Bronchial epithelial cell (primary cell): Measurements from ENCODE around the gene BMPR2. TPM values are rescaled to one million over a fixed set of nuclear protein-coding genes. Genes with fewer than 3 reads are reported as not detected.
A peak's percentile ranks its signal among the peaks of the same experiment; 100 is the strongest.
"Not testable (repeated sequence)": the region's sequence is repeated elsewhere in the genome, so short reads cannot be mapped to it uniquely, and the experiment has no call there.

Source experiments
- DNase-seq: peaks from one replicate; pipeline ENCODE4 v3.0.0-alpha.2; 2010; ENCODE audit warnings: low read depth
- FAIRE-seq: peaks from 2 replicates; lab custom pipeline; 2011; peaks lifted over from hg19 to GRCh38; lab: Jason Lieb, UNC
- H3K27me3 ChIP-seq: 2 replicates; pipeline ENCODE4 v1.5.1; 2011; ENCODE audit warnings: low read length; ENCODE audit not compliant: control insufficient read depth, insufficient read depth
- H3K36me3 ChIP-seq: 2 replicates; pipeline ENCODE4 v1.5.1; 2011; ENCODE audit warnings: low read length; ENCODE audit not compliant: control insufficient read depth, insufficient read depth
- H3K4me3 ChIP-seq: 2 replicates; pipeline ENCODE4 v1.5.1; 2011; ENCODE audit warnings: mild to moderate bottlenecking, low read depth, low read length, control low read depth
- CTCF ChIP-seq: IDR thresholded peaks from 2 replicates; pipeline ENCODE4 v1.5.1; 2011; ENCODE audit warnings: mild to moderate bottlenecking, moderate library complexity, low read length, control low read depth, inconsistent platforms; ENCODE audit not compliant: insufficient read depth, severe bottlenecking
- total RNA-seq: library from RNA; depleted of rRNA; stranded (reverse); fragments of >200 nt; gene quantifications from 2 replicates; pipeline ENCODE4 v1.2.1, GENCODE V29; 2014

BMPR2 gene
- total RNA-seq, 1 donor from 2014 or later: 6.3 TPM

DNA sequence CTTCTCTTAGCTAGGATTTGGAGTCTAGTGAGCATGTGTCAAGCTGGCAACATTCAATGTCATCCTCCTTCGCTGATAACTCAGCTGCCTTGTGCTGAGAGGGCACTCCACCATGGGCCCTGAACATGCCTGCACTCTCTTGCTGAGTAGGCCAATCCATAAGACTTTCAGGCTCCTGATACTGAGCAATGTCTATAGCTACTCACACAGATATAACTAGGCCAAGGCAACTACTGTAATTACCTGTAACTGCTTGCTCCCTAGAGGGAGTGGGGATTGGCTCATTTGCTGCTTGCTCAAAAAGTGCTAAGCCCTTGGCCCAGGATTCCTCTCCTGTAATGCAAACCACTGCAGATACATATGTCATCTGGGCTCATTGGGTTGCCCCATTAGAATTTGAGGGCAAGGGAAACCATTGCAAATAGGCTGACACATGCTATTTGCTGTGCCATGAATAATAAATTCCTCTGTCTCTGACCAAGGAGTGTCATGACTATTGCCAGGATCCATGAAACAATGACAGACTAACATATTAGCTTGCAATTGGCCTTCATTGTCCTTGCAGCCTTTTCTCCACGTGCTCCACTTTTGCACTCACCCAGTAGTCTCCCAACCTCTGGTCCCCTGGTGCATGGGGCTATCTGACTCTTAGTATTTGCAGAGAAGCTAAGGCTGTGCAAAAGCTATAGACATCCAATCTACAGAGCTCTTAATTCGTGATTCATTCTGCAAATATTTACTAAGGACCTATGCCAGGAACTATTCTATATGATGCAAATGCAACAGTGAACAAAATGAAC, 36.9 kb upstream of the BMPR2 start:
- H3K27me3 ChIP-seq: no peaks in the 10 kb centered on the region
- FAIRE-seq (peak; percentile 58), DNase-seq (peak; percentile 91)
- no peaks in the 10 kb centered on the region for H3K36me3 ChIP-seq
- H3K4me3 ChIP-seq: no peak overlapping the region
- no peak for TF ChIP-seq CTCF

- no peak for TF ChIP-seq CTCF
- Histone ChIP-seq H3K27me3 (no peaks in the 10 kb centered on the region), H3K4me3 (no peak overlapping the region), H3K36me3 (no peaks in the 10 kb centered on the region)
- FAIRE-seq: no peak
- peak; percentile 91 for DNase-seq
Measured at GRCh38 chr2:202344178-202344577, 31.9 kb upstream of the BMPR2 start.

DNA sequence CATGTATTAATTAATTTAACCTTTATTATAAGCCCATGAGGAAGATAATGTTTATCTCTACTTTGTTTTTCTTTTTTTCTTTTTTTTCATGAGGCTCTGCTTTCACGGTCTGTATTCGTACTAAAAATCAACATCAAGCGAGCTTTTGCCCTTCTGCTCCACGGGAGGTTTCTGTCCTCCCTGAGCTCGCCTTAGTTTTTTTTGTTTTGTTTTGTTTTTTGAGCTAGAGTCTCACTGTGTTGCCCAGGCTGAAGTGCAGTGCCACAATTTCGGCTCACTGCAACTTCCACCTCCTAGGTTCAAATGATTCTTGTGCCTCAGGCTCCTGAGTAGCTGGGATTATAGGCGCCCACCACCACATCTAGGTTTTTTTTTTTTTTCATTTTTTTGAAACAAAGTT, 29.9 kb upstream of the BMPR2 start:
- no peak for TF ChIP-seq CTCF
- DNase-seq: no peak
- H3K27me3 ChIP-seq: no peaks in the 10 kb centered on the region
- H3K36me3 ChIP-seq: no peaks in the 10 kb centered on the region
- no peak overlapping the region for H3K4me3 ChIP-seq
- FAIRE-seq: no peak

DNA sequence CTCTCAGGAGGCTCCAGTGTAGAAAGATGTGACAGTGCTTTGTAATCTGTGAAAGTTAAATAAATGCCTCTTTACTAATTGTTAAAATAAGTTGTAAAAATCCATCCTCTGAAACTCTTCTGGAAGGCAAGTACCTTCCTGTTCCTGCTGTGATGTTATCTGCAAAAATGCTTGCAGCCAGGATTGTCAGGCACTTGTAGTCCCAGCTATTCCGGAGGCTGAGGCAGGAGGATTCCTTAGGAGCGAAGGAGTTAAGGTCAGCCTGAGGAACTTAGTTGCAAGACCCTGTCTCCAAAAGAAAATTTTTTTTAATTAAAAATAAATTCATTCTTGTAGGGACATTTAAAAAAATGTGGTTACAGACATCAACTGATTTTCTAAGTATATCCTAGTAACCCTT, 22.7 kb upstream of the BMPR2 start:
- TF ChIP-seq CTCF: no peak
- FAIRE-seq (no peak), DNase-seq (no peak)
- H3K27me3 ChIP-seq: no peaks in the 10 kb centered on the region
- H3K36me3 ChIP-seq: no peaks in the 10 kb centered on the region
- no peak overlapping the region for H3K4me3 ChIP-seq

DNA sequence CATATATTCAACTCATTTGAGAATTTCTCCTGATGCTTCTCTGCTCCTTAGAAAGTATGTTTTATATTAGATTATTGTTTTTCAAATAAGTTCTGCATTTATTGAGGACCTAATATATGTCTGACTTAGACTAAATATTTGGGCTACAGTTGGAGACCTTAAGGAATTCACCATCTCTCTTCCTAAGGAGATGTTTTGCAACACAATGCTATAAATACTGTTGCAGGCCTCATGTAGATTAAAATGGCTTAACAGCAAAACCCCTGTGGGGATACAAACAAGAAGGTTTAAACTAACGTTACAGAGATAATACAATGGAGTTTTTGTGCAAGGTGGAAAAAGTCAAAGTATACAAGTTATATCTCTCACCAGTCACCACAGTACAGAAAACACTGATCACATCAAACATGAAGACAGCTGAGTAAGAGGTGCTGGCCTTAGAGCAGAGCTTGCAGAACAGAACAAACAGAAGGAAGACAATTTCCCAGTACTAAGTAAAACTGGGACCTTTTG, 20.1 kb upstream of the BMPR2 start:
- Histone ChIP-seq H3K36me3 (no peaks in the 10 kb centered on the region), H3K4me3 (no peak overlapping the region), H3K27me3 (no peaks in the 10 kb centered on the region)
- FAIRE-seq (no peak), DNase-seq (no peak)
- no peak for TF ChIP-seq CTCF

DNA sequence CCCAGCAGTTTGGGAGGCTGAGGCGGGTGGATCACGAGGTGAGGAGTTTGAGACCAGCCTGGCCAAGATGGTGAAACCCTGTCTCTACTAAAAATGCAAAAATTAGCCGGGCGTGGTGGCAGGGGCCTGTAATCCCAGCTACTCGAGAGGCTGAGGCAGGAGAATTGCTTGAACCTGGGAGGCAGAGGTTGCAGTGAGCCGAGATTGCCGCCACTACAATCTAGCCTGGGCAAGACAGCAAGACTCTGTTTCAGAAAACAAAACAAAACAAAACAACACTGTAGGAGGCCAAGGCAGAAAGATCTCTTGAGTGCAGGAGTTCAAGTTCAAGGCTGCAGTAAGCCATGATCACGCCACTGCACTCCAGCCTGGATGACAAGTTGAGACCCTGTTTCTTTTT, 17.2 kb upstream of the BMPR2 start:
- H3K36me3 ChIP-seq, H3K27me3 ChIP-seq, DNase-seq, H3K4me3 ChIP-seq, FAIRE-seq: not testable (repeated sequence)
